Measurements from ENCODE around the gene SV2C. TPM values are rescaled to one million over a fixed set of nuclear protein-coding genes. Genes with fewer than 3 reads are reported as not detected.
"Not testable (repeated sequence)": the region's sequence is repeated elsewhere in the genome, so short reads cannot be mapped to it uniquely, and the experiment has no call there.

SV2C gene
- total RNA-seq, 1 experiment from 2014 or later, result 0.09 TPM

GRCh38 chr5:76299592-76299991 is 216.4 kb downstream of the SV2C start (continued):
- TF ChIP-seq PREB (CRISPR knock-in tag; IDR thresholded peaks at IDR 0.05; ENCODE audit: borderline replicate concordance), result no peak
- TF ChIP-seq MYBL2 (CRISPR knock-in tag; IDR thresholded peaks at IDR 0.05), result no peak
- no peak for TF ChIP-seq ATF2 (CRISPR knock-in tag; IDR thresholded peaks at IDR 0.05; ENCODE audit: borderline replicate concordance, low read depth)

GRCh38 chr5:76301932-76302331 is 218.7 kb downstream of the SV2C start:
- H3K4me1 Mint-ChIP-seq; H3K9me3 Mint-ChIP-seq; H3K4me3 Mint-ChIP-seq; CTCF ChIA-PET; H3K27me3 Mint-ChIP-seq (ENCODE audit: low read depth); DNase-seq (ENCODE audit: low spot score); POLR2A ChIA-PET; H3K36me3 Mint-ChIP-seq; H3K27ac Mint-ChIP-seq; ATAC-seq: not testable (repeated sequence)

GRCh38 chr5:76302661-76303060 is 219.5 kb downstream of the SV2C start:
- POLR2A ChIA-PET; ATAC-seq; H3K27ac Mint-ChIP-seq; DNase-seq (ENCODE audit: low spot score); H3K36me3 Mint-ChIP-seq; H3K4me1 Mint-ChIP-seq; H3K9me3 Mint-ChIP-seq; H3K27me3 Mint-ChIP-seq (ENCODE audit: low read depth); CTCF ChIA-PET; H3K4me3 Mint-ChIP-seq: not testable (repeated sequence)

- Mint-ChIP-seq H3K4me1 (peaks cover 3% of the 10 kb centered on the region; the same call in 1 of the 2 replicates), H3K9me3 (no peaks in the 10 kb centered on the region), H3K36me3 (no peaks in the 10 kb centered on the region), H3K4me3 (no peak overlapping the region), H3K27me3 (ENCODE audit: low read depth) (no peaks in the 10 kb centered on the region), H3K27ac (no peak overlapping the region)
- ChIA-PET CTCF (no interaction called here), POLR2A (no interaction called here)
- no peak for ATAC-seq
- TF ChIP-seq RORB (CRISPR knock-in tag; IDR thresholded peaks at IDR 0.05) (no peak), ZNF671 (CRISPR knock-in tag; IDR thresholded peaks at IDR 0.05) (no peak)
- no peak for DNase-seq (ENCODE audit: low spot score)
Measured at GRCh38 chr5:76303921-76304320, 220.7 kb downstream of the SV2C start.

- ChIA-PET POLR2A (no interaction called here), CTCF (interaction anchor here (1.6 kb wide), 1 partner anchor 130 kb away, joined by 5 read pairs; no protein-coding TSS in a partner anchor)
- DNase-seq (ENCODE audit: low spot score), result no peak
- no peak overlapping the region for H3K4me3 Mint-ChIP-seq
- H3K9me3 Mint-ChIP-seq, result no peaks in the 10 kb centered on the region
- no peak for TF ChIP-seq ZNF423 (CRISPR knock-in tag; IDR thresholded peaks at IDR 0.05)
- no peak for TF ChIP-seq PRRX2 (CRISPR knock-in tag; IDR thresholded peaks at IDR 0.05)
- no peak for TF ChIP-seq CTCF (IDR thresholded peaks at IDR 0.05)
- no peak for TF ChIP-seq HMGA2 (CRISPR knock-in tag; IDR thresholded peaks at IDR 0.05)
- TF ChIP-seq MXD4 (CRISPR knock-in tag; IDR thresholded peaks at IDR 0.05; ENCODE audit: borderline replicate concordance), result no peak
- TF ChIP-seq MAX (CRISPR knock-in tag; IDR thresholded peaks at IDR 0.05), result no peak
- TF ChIP-seq MLX (CRISPR knock-in tag; IDR thresholded peaks at IDR 0.05), result no peak
- no peak for TF ChIP-seq HMGXB4 (CRISPR knock-in tag; IDR thresholded peaks at IDR 0.05)
- TF ChIP-seq ELF4 (CRISPR knock-in tag; IDR thresholded peaks at IDR 0.05; ENCODE audit: low read depth), result no peak
- H3K27ac Mint-ChIP-seq, result no peak overlapping the region
- H3K36me3 Mint-ChIP-seq, result no peaks in the 10 kb centered on the region
- ATAC-seq, result no peak
- H3K27me3 Mint-ChIP-seq (ENCODE audit: low read depth), result no peaks in the 10 kb centered on the region
- H3K4me1 Mint-ChIP-seq, result peaks cover 3% of the 10 kb centered on the region; the same call in 1 of the 2 replicates
Measured at GRCh38 chr5:76305269-76305668, 222.1 kb downstream of the SV2C start.
